Activated T-cell treated with anti-CD3 and anti-CD28 coated beads for 1 hour (primary cell): Measurements from ENCODE around the gene SPANXD.
"Not testable (repeated sequence)": the region's sequence is repeated elsewhere in the genome, so short reads cannot be mapped to it uniquely, and the experiment has no call there.

Source experiments
- DNase-seq: peaks from one replicate; pipeline ENCODE4 v3.0.0-alpha.2; 2020; ENCODE audit warnings: low read depth

SPANXD gene, protein sequence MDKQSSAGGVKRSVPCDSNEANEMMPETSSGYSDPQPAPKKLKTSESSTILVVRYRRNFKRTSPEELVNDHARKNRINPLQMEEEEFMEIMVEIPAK

DNA sequence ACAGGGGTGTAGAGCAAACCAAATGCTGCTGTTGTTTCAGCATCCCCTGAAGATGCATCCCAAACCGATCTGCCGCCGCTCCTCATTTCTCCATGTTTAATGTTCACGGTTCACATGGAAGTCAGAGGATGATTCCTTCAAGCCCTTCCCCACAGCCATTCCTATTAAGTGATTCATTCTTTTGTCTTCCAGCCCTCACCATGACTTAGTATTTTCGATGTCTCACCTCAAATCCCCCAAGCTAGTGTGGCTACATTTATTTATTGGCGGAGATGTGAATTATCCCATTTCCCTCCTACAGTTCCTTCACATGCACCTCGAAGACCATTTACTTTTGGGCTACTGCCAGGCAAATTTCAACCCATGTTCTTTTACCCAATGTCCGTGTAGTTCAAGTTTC is at the start of gene SPANXD:
Gene SPANXD, minus strand, starts transcription at position 101 of the 400 bp plus-strand sequence. CDS start 334 bp downstream, outside the sequence.
- DNase-seq, result not testable (repeated sequence)

DNA sequence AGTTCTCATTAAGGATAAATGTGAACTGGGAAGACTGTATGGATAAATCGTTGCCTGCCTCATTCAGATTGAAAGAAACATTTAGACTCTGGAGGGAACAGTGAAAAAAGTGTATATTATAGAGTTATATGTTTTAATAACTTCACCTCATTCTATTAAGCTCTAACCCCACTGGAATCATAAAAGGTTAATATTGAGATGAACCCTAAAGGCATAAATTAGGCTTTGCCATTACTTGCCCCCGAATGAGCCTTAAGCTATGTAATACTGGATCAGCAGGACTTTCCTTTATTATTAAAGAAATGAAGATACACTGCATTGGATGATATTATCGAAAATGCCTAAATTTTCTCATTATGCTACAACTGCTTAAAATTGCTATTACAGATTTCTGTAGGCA is 44.1 kb upstream of the SPANXD start:
- DNase-seq, result no peak

GRCh38 chrX:141736656-141737055 is 38.1 kb upstream of the SPANXD start:
- no peak for DNase-seq

DNA sequence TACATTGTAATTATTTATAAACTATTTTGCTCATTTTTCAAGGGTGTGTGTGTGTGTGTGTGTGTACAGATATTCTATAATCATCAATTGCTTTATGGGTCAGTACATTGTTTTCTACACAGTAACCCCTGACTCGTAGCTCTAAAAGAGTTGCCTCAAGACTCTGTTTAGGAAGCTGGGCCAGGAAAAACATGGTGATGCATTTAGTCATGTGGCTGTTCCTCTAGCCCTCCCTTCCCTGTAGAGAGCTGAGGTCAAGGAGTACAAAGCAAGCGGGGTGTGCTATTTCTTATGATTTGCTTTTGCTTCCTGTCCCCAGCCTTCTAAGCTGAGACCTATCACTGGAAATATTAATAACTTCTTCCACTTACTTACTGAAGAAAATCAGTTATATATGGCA is 34.8 kb upstream of the SPANXD start:
- DNase-seq, result no peak

DNA sequence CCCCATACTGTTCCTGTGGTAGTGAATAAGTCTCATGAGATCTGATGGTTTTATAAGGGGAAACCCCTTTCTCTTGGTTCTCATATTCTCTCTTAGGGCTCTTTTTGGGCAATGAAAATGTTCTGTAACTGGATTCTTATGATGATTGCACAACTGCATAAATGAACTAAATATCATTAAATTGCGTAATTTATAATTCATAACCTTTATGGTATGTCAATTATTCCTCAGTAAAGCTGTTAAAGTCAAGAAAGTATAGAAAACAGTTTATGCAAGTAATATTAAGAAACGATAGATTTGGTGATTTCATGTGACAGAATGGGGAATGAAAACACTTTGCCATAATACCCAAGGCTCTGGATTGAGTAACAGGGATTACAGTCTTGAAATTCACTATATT is 33.5 kb upstream of the SPANXD start:
- no peak for DNase-seq

DNA sequence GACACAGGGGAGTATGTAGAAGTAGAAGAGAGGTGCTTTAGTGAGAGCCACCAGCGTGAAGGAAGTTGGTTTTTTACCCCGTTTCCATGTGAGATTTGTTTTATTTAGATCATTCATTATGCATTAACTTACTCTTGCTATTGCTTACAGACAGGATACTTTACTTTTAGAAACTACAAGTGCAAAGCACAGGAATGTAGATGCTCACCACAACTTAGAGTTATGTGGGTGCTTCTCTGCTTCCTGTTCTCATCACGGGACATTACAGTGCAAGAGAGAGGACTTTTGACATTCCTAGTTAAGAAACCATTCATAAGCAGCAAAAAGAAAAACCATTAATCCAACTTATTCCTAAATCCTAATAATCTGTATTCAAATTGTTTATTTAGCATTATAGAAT is 25.6 kb upstream of the SPANXD start:
- no peak for DNase-seq

- no peak for DNase-seq
Observed at GRCh38 chrX:141714680-141715079, 16.1 kb upstream of the SPANXD start.

DNA sequence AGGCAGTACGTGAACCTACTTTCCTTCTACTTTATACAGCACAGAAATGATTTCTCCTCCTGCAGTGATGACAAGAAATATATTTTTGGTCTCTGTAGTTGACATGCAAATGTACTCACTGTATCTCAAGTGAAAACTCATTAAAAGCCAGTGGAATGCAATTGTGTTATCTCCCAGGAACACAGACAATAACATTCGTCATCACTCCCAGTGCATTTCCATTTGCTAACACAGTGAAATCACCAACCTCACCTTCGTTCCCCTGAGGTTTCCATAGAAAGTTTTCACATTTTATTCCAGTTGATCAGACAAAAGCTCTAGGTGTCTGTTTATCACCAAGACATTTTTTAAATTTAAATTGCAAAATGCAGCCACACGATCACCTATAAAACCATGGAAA is 2.5 kb upstream of the SPANXD start:
- no peak for DNase-seq

DNA sequence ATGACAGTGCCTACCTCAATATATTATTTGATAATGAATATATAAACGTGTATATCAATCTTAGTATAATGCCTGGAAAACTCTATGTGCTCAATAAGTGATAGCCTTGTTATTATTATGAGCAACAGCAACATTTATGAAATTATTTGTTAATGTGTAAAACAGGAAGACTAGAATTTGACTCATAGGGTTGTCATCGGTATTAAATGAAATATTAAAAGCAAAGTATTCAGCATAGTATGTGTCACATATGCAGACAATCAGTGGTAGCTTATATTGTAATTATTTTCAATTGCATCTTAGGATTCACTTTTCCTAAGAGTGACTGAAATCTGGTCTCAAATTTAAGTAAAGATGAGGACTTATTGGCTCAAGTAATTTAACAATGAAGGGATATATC is 24.6 kb downstream of the SPANXD start:
- DNase-seq, result no peak

GRCh38 chrX:141669689-141670088 is 28.9 kb downstream of the SPANXD start:
- DNase-seq, result no peak

DNA sequence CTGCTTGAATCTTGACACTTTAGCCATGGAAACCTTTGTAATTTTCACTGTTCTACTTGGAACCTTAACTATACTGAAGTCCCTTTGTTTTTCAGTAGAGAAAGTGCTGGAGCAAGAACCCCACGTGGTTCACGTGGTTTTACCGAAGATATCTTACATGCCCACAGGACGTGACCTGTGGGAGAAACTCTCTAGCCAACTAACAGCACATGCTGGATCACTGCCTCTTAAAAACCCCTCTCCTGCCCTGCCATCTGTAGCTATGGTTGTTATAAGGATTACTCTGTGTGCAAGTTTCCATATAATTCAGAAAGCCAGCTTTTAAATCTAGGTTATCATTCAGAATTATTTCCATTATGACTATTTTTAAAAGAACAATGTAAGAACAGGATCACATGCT is 30.2 kb downstream of the SPANXD start:
- no peak for DNase-seq

DNA sequence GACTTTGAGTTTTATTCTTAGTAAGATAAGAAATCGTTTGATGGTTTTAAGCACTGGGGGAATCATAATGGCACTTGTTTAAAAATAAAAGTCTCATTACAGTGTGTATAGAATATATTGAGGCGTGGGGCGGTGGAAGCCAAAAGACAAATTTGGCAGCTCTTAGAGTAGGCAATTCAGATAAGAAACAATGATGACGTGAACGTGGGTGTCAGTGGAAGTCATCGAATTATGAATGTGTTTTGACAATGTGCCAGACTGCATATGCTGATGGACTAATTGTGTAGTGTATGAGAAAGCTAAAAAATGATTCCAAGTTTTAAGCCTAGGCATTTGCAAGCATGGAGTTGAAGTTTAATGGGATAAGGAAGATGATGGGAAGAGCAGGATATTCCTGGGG is 35.8 kb downstream of the SPANXD start:
- DNase-seq, result no peak

GRCh38 chrX:141652286-141652685 is 46.3 kb downstream of the SPANXD start:
- no peak for DNase-seq
